K562 (cell line): ENCODE measurements around the gene ASMTL. TPM values are rescaled to one million over a fixed set of nuclear protein-coding genes. Genes with fewer than 3 reads are reported as not detected.

Source experiments
- ATAC-seq: fragments of 200-7000 bp; cut with Tn5 transposase; 3 replicates; pipeline ENCODE4 v1.9.1; 2020; ENCODE audit warnings: moderate library complexity
- BruUV-seq: library from RNA; stranded (reverse); fragments of 400-500 nt; replicated peaks from 2 replicates; lab custom pipeline; 2021; lab: Mats Ljungman, UMichigan
- CTCF ChIA-PET: fragments of 300-600 bp; formaldehyde crosslinking; extraction: SDS; loops from one replicate; lab custom pipeline; 2021; ENCODE audit warnings: low intra/inter-chr PET ratio; lab: Yijun Ruan, JAX
- POLR2A ChIA-PET: fragments of 300-600, 350-650 bp; sonication (Branson Sonifier 250); formaldehyde crosslinking; extraction: SDS; loops from one replicate; lab custom pipeline; 2021; ENCODE audit warnings: antibody characterized with exemption, inconsistent platforms; lab: Yijun Ruan, JAX
- DNase-seq, 4 experiments: peaks; one replicate each; pipeline versions ENCODE4 v3.0.0 to v3.0.0-alpha.2; 2011 to 2018; ENCODE audit warnings: low spot score in 3 of 4, mixed read lengths in 3 of 4; ENCODE audit errors: extremely low read depth in 1 of 4
- FAIRE-seq: peaks from 2 replicates; lab custom pipeline; 2011; peaks lifted over from hg19 to GRCh38; lab: Jason Lieb, UNC
- H2AFZ ChIP-seq: 2 replicates; pipeline ENCODE4 v1.6.0; 2011; ENCODE audit warnings: low read depth, low read length, control low read depth, inconsistent platforms
- H3K27ac ChIP-seq: fragments of 200-600 bp; 3 replicates; pipeline ENCODE4 v1.8.0; 2011; ENCODE audit warnings: low read depth, mild to moderate bottlenecking, control low read depth, inconsistent platforms, low read length, moderate library complexity, mixed read lengths; ENCODE audit errors: extremely low read depth
- H3K27me3 ChIP-seq, 2 experiments: fragments of 300-600 bp in 1 of 2; 2 replicates in 1 of 2; 3 replicates in 1 of 2; pipeline versions ENCODE4 v1.6.0 to v1.8.0; 2011; ENCODE audit warnings: inconsistent platforms in 2 of 2, low read length in 2 of 2, mild to moderate bottlenecking in 1 of 2, mixed read lengths in 1 of 2, moderate library complexity in 1 of 2; ENCODE audit not compliant: control insufficient read depth in 2 of 2, insufficient read depth in 2 of 2
- H3K36me3 ChIP-seq: fragments of 300-600 bp; 3 replicates; pipeline ENCODE4 v1.8.0; 2011; ENCODE audit warnings: mild to moderate bottlenecking, low read length, inconsistent platforms; ENCODE audit not compliant: control insufficient read depth, insufficient read depth
- H3K4me1 ChIP-seq, 2 experiments: fragments of 200-600 bp in 1 of 2; replicated peaks in 1 of 2; 2 replicates in 1 of 2; 3 replicates in 1 of 2; pipeline versions ENCODE4 v1.5.1 to v1.8.0; 2011; ENCODE audit warnings: inconsistent platforms in 2 of 2, low read length in 2 of 2, mild to moderate bottlenecking in 1 of 2, mixed read lengths in 1 of 2, moderate library complexity in 1 of 2; ENCODE audit not compliant: control insufficient read depth in 2 of 2, insufficient read depth in 2 of 2
- H3K4me2 ChIP-seq: 2 replicates; pipeline ENCODE4 v1.6.1; 2011; ENCODE audit warnings: low read length, control low read depth, inconsistent platforms, mixed read lengths; ENCODE audit not compliant: insufficient read depth
- H3K4me3 ChIP-seq: fragments of 200-600 bp; sonication (generic), shearing (Covaris generic); 2 replicates; pipeline ENCODE4 v1.5.1; 2016; ENCODE audit warnings: control low read depth, inconsistent platforms
- H3K79me2 ChIP-seq: fragments of 200-600 bp; 3 replicates; pipeline ENCODE4 v1.8.0; 2011; ENCODE audit warnings: low read length, inconsistent platforms; ENCODE audit not compliant: control insufficient read depth, insufficient read depth
- H3K9ac ChIP-seq, 2 experiments: 2 replicates each; pipeline versions ENCODE4 v1.6.0 to v1.6.1; 2011; ENCODE audit warnings: low read depth in 2 of 2, low read length in 2 of 2, control low read depth in 1 of 2, inconsistent platforms in 1 of 2, mild to moderate bottlenecking in 1 of 2, mixed read lengths in 1 of 2; ENCODE audit not compliant: insufficient read depth in 1 of 2
- H3K9me1 ChIP-seq: one replicate; pipeline ENCODE4 v1.6.0; 2011; ENCODE audit warnings: inconsistent platforms, mild to moderate bottlenecking, low read length, moderate library complexity; ENCODE audit not compliant: control insufficient read depth, insufficient read depth
- H3K9me3 ChIP-seq: replicated peaks from 2 replicates; pipeline ENCODE4 v1.5.1; 2011; ENCODE audit warnings: low read depth, low read length, inconsistent platforms; ENCODE audit not compliant: control insufficient read depth, insufficient read depth
- H4K20me1 ChIP-seq: replicated peaks from 2 replicates; pipeline ENCODE4 v1.6.1; 2011; ENCODE audit warnings: low read length, inconsistent platforms, mixed read lengths; ENCODE audit not compliant: control insufficient read depth, insufficient read depth
- BHLHE40 ChIP-seq: IDR thresholded peaks from 2 replicates; pipeline ENCODE4 v1.6.1; 2011; ENCODE audit warnings: low read length, improper control_type of control experiment
- CBX3 ChIP-seq, 2 experiments: IDR thresholded peaks; 1 replicate in 1 of 2; 2 replicates in 1 of 2; pipeline ENCODE4 v1.6.1; 2012; ENCODE audit warnings: inconsistent platforms in 2 of 2, low read length in 2 of 2, borderline replicate concordance in 1 of 2, control low read depth in 1 of 2
- CSDE1 ChIP-seq, 2 experiments: fragments of 450-650 bp; IDR thresholded peaks; 2 replicates each; pipeline ENCODE4 v1.6.1; 2016; ENCODE audit warnings: mild to moderate bottlenecking in 1 of 2
- CXXC5 ChIP-seq: fragments of 250-450 bp; sonication (Bioruptor Pico); IDR thresholded peaks from 2 replicates; pipeline ENCODE4 v1.8.0; 2022; ENCODE audit warnings: inconsistent platforms, mild to moderate bottlenecking, moderate library complexity
- DMBX1 ChIP-seq: fragments of 250-450 bp; sonication (Bioruptor Pico); IDR thresholded peaks from 2 replicates; pipeline ENCODE4 v1.8.0; 2022; ENCODE audit warnings: inconsistent platforms, mild to moderate bottlenecking, moderate library complexity, borderline replicate concordance
- EGR1 ChIP-seq: fragments of 450-650 bp; conservative IDR thresholded peaks from 2 replicates; pipeline ENCODE4 v1.6.1; 2017; ENCODE audit warnings: mild to moderate bottlenecking
- HSF4 ChIP-seq: fragments of 250-450 bp; sonication (Bioruptor Pico); IDR thresholded peaks from 2 replicates; pipeline ENCODE4 v2.1.2; 2022; ENCODE audit warnings: mild to moderate bottlenecking, moderate library complexity, borderline replicate concordance
- ZEB2 ChIP-seq: fragments of 450-650 bp; IDR thresholded peaks from 2 replicates; pipeline ENCODE4 v1.6.1; 2016
- WGBS: fragments of 100-300 bp; shearing (Covaris generic); methylation state at CpG from one replicate; pipeline ENCODE4 v1.1.6; 2016; ENCODE audit warnings: low coverage, mixed read lengths; ENCODE audit not compliant: insufficient coverage; ENCODE audit errors: missing lambda C conversion rate; 5-methylcytosine and 5-hydroxymethylcytosine counted together
- in situ Hi-C: fragments of 300-500 bp; cut with MboI; formaldehyde crosslinking; loops from 4 replicates; pipeline ENCODE4 v1.15.0; 2018; ENCODE audit warnings: inconsistent platforms, mixed read lengths
- intact Hi-C: fragments of 100-400 bp; cut with micrococcal nuclease; formaldehyde crosslinking; loops from 2 replicates; pipeline ENCODE4 v1.14.2; 2022
- polyA plus RNA-seq, 8 experiments: library from polyadenylated mRNA; depleted of rRNA in 4 of 8; stranded (reverse) in 5 of 8; unstranded in 3 of 8; fragments of >200 nt; fragmentation: Nextera tagmentation in 2 of 8; fragmentation: Illumina TruSeq in 1 of 8; extraction: Ambion mirVana in 2 of 8; extraction: Trizol in 1 of 8; gene quantifications; 2 replicates each; pipeline versions ENCODE4 v1.2.1 to v1.2.3, GENCODE V29; 2011 to 2014; ENCODE audit warnings: inconsistent platforms in 1 of 8, missing spikeins in 1 of 8
- total RNA-seq, 7 experiments: library from RNA; depleted of rRNA in 6 of 7; stranded (reverse); fragments of >200 nt in 6 of 7; fragmentation: Illumina TruSeq in 2 of 7; extraction: Trizol in 2 of 7; gene quantifications; 2 replicates each; pipeline versions ENCODE4 v1.2.1 to v1.2.3, GENCODE V29; 2011 to 2021; ENCODE audit warnings: low replicate concordance in 1 of 7
- TF ChIP-seq, protein P1 (sequence below), 2 experiments: fragments of 450-650 bp; formaldehyde crosslinking in 1 of 2; IDR thresholded peaks; 2 replicates each; pipeline versions ENCODE4 v1.4.0 to v1.6.1; 2014 to 2020; ENCODE audit warnings: mild to moderate bottlenecking in 2 of 2, borderline replicate concordance in 1 of 2, low read depth in 1 of 2
- TF ChIP-seq, protein P2 (sequence below): fragments of 450-650 bp; IDR thresholded peaks from 2 replicates; pipeline ENCODE4 v1.6.1; 2018; ENCODE audit warnings: mild to moderate bottlenecking, low read depth; ENCODE audit not compliant: partially characterized antibody

Gene ASMTL
- total and polyA plus RNA-seq, 9 of the 15 experiments (the other 6 are each of a cell fraction or from before 2014, with no cell fraction given): 0.56 to 20.6 (median 7.6) TPM

- H3K4me2 ChIP-seq: no peak overlapping the region
- intact Hi-C loops (no loop called here), in situ Hi-C loops (no loop called here)
- no peak overlapping the region for H3K4me3 ChIP-seq
- no peak overlapping the region for H3K27ac ChIP-seq
- H2AFZ ChIP-seq: no peak overlapping the region
- POLR2A ChIA-PET: no interaction called here
- H3K9ac ChIP-seq: no peak overlapping the region
- no peaks in the 10 kb centered on the region for H3K27me3 ChIP-seq
- WGBS: 93% methylated on average over 10 of the region's 19 CpGs
- FAIRE-seq (no peak), ATAC-seq (no peak), DNase-seq (no peak)
- no TSS peak for BruUV-seq
- H4K20me1 ChIP-seq: no peaks in the 10 kb centered on the region
- 0 out of 3 replicates have a peak, but pooled peaks cover 2% of the 10 kb centered on the region for H3K36me3 ChIP-seq
- no peaks in the 10 kb centered on the region; the same call in none of the 2 replicates for H3K9me3 ChIP-seq
- no peaks in the 10 kb centered on the region for H3K9me1 ChIP-seq
- CTCF ChIA-PET: no interaction called here
- H3K79me2 ChIP-seq: peaks cover 3% of the 10 kb centered on the region; the same call in 1 of the 3 replicates
- no peaks in the 10 kb centered on the region; a peak in 1 of 5 replicates for H3K4me1 ChIP-seq
- TF ChIP-seq DMBX1 (CRISPR knock-in tag) (no peak), CSDE1 (IDR thresholded peaks at IDR 0.05) (no peak), BHLHE40 (no peak), EGR1 (no peak), ZEB2 (no peak), CBX3 (IDR thresholded peaks at IDR 0.05; ENCODE audit: borderline replicate concordance in 1 of 2, low read length in 2 of 2) (no peak), HSF4 (CRISPR knock-in tag) (no peak), CXXC5 (CRISPR knock-in tag) (no peak)
- TF ChIP-seq, protein P1, sequence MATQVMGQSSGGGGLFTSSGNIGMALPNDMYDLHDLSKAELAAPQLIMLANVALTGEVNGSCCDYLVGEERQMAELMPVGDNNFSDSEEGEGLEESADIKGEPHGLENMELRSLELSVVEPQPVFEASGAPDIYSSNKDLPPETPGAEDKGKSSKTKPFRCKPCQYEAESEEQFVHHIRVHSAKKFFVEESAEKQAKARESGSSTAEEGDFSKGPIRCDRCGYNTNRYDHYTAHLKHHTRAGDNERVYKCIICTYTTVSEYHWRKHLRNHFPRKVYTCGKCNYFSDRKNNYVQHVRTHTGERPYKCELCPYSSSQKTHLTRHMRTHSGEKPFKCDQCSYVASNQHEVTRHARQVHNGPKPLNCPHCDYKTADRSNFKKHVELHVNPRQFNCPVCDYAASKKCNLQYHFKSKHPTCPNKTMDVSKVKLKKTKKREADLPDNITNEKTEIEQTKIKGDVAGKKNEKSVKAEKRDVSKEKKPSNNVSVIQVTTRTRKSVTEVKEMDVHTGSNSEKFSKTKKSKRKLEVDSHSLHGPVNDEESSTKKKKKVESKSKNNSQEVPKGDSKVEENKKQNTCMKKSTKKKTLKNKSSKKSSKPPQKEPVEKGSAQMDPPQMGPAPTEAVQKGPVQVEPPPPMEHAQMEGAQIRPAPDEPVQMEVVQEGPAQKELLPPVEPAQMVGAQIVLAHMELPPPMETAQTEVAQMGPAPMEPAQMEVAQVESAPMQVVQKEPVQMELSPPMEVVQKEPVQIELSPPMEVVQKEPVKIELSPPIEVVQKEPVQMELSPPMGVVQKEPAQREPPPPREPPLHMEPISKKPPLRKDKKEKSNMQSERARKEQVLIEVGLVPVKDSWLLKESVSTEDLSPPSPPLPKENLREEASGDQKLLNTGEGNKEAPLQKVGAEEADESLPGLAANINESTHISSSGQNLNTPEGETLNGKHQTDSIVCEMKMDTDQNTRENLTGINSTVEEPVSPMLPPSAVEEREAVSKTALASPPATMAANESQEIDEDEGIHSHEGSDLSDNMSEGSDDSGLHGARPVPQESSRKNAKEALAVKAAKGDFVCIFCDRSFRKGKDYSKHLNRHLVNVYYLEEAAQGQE (IDR thresholded peaks at IDR 0.05; ENCODE audit: borderline replicate concordance): no peak
- TF ChIP-seq, protein P1 (CRISPR knock-in tag; IDR thresholded peaks at IDR 0.05; ENCODE audit: low read depth): no peak
- TF ChIP-seq, protein P2, sequence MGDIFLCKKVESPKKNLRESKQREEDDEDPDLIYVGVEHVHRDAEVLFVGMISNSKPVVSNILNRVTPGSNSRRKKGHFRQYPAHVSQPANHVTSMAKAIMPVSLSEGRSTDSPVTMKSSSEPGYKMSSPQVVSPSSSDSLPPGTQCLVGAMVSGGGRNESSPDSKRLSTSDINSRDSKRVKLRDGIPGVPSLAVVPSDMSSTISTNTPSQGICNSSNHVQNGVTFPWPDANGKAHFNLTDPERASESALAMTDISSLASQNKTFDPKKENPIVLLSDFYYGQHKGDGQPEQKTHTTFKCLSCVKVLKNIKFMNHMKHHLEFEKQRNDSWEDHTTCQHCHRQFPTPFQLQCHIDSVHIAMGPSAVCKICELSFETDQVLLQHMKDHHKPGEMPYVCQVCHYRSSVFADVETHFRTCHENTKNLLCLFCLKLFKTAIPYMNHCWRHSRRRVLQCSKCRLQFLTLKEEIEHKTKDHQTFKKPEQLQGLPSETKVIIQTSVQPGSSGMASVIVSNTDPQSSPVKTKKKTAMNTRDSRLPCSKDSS: no peak
Observed at GRCh38 chrX:1444561-1445500, 7.9 kb downstream of the ASMTL start.
